Cardiac muscle cell (in vitro differentiated cells and primary cell): Measurements from ENCODE around the gene OSM. TPM values are rescaled to one million over a fixed set of nuclear protein-coding genes. Genes with fewer than 3 reads are reported as not detected.

Experiments used
- DNase-seq, 2 donors: peaks; one replicate each; pipeline versions ENCODE4 v3.0.0 to v3.0.0-alpha.2; 2010 to 2017; ENCODE audit warnings: low read depth in 1 of 2, low spot score in 1 of 2
- H3K27ac ChIP-seq: fragments of 200-600 bp; sonication (generic); 2 replicates; pipeline ENCODE4 v1.5.1; 2016
- H3K27me3 ChIP-seq: fragments of 200-600 bp; sonication (generic); 2 replicates; pipeline ENCODE4 v1.6.0; 2016; ENCODE audit warnings: control low read depth
- H3K36me3 ChIP-seq: fragments of 200-600 bp; sonication (generic); 2 replicates; pipeline ENCODE4 v1.5.1; 2016; ENCODE audit warnings: control low read depth
- H3K4me1 ChIP-seq: fragments of 200-600 bp; sonication (generic); 2 replicates; pipeline ENCODE4 v1.8.1; 2017; ENCODE audit warnings: low read depth, mild to moderate bottlenecking, mixed run types
- H3K4me3 ChIP-seq: fragments of 200-600 bp; sonication (generic); 2 replicates; pipeline ENCODE4 v1.5.1; 2016; ENCODE audit warnings: mild to moderate bottlenecking
- H3K9me3 ChIP-seq: fragments of 200-600 bp; sonication (generic); 2 replicates; pipeline ENCODE4 v1.5.1; 2017; ENCODE audit warnings: low read depth, mild to moderate bottlenecking, control low read depth
- polyA plus RNA-seq: library from polyadenylated mRNA; unstranded; fragments of >200 nt; fragmentation: Nextera tagmentation; extraction: Ambion mirVana; gene quantifications from 2 replicates; pipeline ENCODE4 v1.2.1, GENCODE V29; 2016
- total RNA-seq: library from RNA; depleted of rRNA; stranded (reverse); fragments of >200 nt; gene quantifications from 2 replicates; pipeline ENCODE4 v1.2.3, GENCODE V29; 2016
- TF ChIP-seq, protein P1 (sequence below): IDR thresholded peaks from 2 replicates; pipeline ENCODE4 v1.5.1; 2012; ENCODE audit warnings: low read depth, mild to moderate bottlenecking, low read length

Gene OSM
- total and polyA plus RNA-seq, 2 experiments from 2014 or later = not detected

DNA sequence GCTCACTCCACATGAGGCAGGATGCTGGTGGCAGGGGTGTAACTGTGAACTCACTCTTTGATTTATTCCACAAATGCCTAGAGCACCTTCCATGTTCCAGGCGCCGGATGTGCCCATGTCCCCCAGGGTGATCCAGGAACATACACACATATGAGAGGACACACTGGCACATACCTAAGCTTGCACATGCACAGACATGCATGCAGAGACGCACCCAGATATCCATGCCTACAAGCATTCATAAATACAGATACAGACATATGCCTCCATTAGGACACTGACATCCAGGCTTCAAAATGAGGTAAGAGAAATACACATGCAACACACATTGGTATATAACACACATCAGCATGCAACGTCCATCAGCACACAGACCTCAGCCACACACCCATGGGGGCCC is 4.5 kb downstream of the OSM start:
- no peaks in the 10 kb centered on the region for H3K36me3 ChIP-seq
- no peak for DNase-seq
- H3K9me3 ChIP-seq = no peaks in the 10 kb centered on the region

DNA sequence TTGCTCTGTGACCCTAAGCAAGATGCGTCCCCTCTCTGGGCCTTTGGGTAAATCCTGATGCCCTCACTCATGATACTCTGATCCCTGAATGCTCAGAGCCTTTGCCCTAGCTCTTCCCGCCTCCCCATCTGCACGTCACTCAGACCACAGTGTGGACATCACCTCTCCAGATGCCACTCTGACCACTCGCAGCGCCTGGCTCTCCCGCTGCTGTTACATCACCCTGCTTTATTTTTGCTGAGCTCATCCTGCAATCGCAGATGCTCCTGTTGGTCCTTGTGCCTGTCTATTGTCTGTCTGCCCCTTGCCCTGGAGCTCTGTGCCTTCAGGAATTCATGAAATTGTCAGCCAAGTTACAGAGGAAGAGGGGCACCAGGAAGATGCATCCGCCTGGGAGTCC is 5.5 kb downstream of the OSM start:
- Histone ChIP-seq H3K4me1 (no peaks in the 10 kb centered on the region), H3K27me3 (no peaks in the 10 kb centered on the region), H3K27ac (no peak overlapping the region), H3K36me3 (no peaks in the 10 kb centered on the region), H3K4me3 (no peak overlapping the region), H3K9me3 (no peaks in the 10 kb centered on the region)
- no peak for DNase-seq
- TF ChIP-seq, protein P1, sequence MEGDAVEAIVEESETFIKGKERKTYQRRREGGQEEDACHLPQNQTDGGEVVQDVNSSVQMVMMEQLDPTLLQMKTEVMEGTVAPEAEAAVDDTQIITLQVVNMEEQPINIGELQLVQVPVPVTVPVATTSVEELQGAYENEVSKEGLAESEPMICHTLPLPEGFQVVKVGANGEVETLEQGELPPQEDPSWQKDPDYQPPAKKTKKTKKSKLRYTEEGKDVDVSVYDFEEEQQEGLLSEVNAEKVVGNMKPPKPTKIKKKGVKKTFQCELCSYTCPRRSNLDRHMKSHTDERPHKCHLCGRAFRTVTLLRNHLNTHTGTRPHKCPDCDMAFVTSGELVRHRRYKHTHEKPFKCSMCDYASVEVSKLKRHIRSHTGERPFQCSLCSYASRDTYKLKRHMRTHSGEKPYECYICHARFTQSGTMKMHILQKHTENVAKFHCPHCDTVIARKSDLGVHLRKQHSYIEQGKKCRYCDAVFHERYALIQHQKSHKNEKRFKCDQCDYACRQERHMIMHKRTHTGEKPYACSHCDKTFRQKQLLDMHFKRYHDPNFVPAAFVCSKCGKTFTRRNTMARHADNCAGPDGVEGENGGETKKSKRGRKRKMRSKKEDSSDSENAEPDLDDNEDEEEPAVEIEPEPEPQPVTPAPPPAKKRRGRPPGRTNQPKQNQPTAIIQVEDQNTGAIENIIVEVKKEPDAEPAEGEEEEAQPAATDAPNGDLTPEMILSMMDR = no peak

More for the DNA sequence above, 4.5 kb downstream of the OSM start:
- no peak overlapping the region for H3K4me3 ChIP-seq
- no peaks in the 10 kb centered on the region for H3K4me1 ChIP-seq
- no peak overlapping the region for H3K27ac ChIP-seq
- no peaks in the 10 kb centered on the region for H3K27me3 ChIP-seq
- TF ChIP-seq, protein P1 = no peak

DNA sequence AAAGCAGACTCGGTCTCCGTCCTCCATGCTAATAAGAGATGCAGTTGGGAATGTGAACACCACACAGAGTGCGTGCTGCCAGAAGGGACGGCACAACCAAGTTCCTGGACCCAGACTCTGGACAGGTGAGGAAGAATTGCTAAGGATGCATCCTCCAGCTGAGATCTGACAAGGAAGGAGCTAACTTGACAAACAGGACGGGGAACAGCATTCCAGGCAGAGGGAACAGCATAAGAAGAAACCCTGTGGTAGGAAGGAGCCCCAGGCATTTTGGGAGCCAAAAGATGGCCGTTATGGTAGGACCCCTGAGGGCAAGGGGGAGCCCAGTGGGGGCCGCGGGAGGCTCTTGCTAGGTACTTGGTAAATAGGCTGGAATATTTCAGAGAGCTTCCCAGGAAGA is 6.0 kb downstream of the OSM start:
- Histone ChIP-seq H3K36me3 (no peaks in the 10 kb centered on the region), H3K4me1 (no peaks in the 10 kb centered on the region), H3K27ac (no peak overlapping the region), H3K27me3 (no peaks in the 10 kb centered on the region), H3K4me3 (no peak overlapping the region), H3K9me3 (no peaks in the 10 kb centered on the region)
- TF ChIP-seq, protein P1 = no peak
- DNase-seq = no peak

DNA sequence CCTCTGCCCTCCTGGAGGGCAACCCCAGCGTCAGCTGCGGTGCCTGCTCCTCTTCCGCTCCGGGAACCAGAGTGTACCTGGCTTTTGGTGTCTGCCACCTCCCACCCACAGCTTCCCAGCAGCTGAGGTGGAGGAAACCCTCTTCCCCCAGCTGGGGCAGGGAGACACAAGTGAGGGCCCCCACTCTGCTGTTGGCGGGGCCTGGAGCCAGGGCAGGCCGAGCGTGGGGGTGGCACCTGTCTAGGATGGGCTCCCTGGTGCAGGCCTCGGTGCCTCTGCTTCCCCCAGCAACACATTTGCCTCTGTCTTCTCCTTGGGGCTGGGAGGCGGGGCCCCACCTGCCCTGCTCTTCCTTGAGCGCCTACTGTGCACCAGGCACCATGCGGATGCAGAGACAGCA is 6.4 kb downstream of the OSM start:
- Histone ChIP-seq H3K4me1 (no peaks in the 10 kb centered on the region), H3K27ac (no peak overlapping the region), H3K27me3 (no peaks in the 10 kb centered on the region), H3K36me3 (no peaks in the 10 kb centered on the region), H3K9me3 (no peaks in the 10 kb centered on the region), H3K4me3 (no peak overlapping the region)
- TF ChIP-seq, protein P1 = no peak
- DNase-seq = no peak

DNA sequence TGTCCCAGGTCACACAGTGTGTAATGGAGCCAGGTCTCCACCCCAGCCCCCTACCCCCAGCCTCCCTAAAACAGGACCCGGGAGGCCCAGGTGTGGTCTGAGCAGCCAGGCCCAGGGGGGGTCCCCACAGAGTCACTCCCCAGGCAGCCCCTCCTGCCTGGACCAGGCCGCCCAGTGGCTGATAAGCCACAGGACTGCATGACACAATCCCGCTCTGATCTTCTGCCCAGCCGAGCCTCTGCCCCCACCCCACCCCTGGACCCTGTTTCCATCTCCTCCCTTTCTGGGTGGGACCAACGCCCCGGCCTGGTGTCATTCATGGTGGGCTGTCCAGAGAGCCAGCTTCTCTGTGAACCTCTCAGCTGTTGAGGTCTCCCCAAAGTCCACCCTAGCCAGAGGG is 12.3 kb downstream of the OSM start:
- no peak for DNase-seq
- no peak overlapping the region for H3K4me3 ChIP-seq
- TF ChIP-seq, protein P1 = no peak
- no peaks in the 10 kb centered on the region for H3K9me3 ChIP-seq
- H3K4me1 ChIP-seq = no peaks in the 10 kb centered on the region
- no peaks in the 10 kb centered on the region for H3K36me3 ChIP-seq
- H3K27ac ChIP-seq = no peak overlapping the region
- H3K27me3 ChIP-seq = no peaks in the 10 kb centered on the region

DNA sequence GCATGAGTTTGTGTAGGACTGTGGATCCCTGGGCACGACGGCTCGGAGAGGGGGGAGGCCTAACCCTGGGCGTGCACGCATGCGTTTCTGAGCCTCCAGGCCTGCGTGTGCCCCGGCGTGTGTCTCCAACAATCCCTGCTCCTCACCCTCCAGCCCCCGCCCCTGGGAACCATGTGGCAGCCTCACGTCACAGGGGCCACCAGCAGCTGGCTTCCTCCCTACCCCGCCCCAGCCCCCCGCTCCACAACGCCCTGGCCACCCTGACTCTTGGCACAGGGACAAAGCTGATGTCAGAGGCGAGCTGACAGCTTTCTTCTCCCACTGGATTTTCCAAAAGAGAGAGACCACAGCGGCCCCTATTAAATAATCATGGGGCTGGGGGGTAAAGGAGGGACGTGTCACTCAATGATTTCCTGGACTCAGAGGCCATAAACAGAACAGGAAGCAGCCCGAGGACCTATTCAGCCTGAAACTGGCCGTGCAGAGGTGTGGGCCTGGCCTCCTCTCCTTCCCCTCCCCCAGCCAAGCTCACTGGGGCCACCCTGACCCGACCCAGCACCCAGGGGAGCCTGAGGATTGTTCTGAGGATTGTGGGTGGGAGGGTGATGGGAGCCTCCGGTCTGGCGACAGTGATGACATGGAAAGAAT is 13.3 kb downstream of the OSM start:
- Histone ChIP-seq H3K36me3 (no peaks in the 10 kb centered on the region), H3K27ac (no peak overlapping the region), H3K27me3 (no peaks in the 10 kb centered on the region), H3K4me1 (no peaks in the 10 kb centered on the region), H3K9me3 (no peaks in the 10 kb centered on the region), H3K4me3 (no peak overlapping the region)
- DNase-seq = peak in 1 of 2 donors; percentile 60
- TF ChIP-seq, protein P1 = no peak
